Small intestine (tissue), 16 donors: ENCODE data around the gene ABCA8. TPM values are rescaled to one million over a fixed set of nuclear protein-coding genes. Genes with fewer than 3 reads are reported as not detected.
"Not testable (repeated sequence)": the region's sequence is repeated elsewhere in the genome, so short reads cannot be mapped to it uniquely, and the experiment has no call there.

Source experiments
- DNase-seq, 2 donors: peaks; one replicate each; pipeline versions ENCODE4 v3.0.0 to v3.0.0-alpha.2; 2013
- FAIRE-seq: peaks from 2 replicates; lab custom pipeline; 2012; peaks lifted over from hg19 to GRCh38; lab: Jason Lieb, UNC
- H3K27ac ChIP-seq, 3 donors: one replicate each; pipeline ENCODE4 v1.5.1; 2013; ENCODE audit warnings: low read length in 2 of 3, mild to moderate bottlenecking in 2 of 3, control low read depth in 1 of 3, inconsistent platforms in 1 of 3, low read depth in 1 of 3, moderate library complexity in 1 of 3
- H3K27me3 ChIP-seq, 3 donors: one replicate each; pipeline ENCODE4 v1.6.1; 2013; ENCODE audit warnings: low read length in 3 of 3, inconsistent platforms in 1 of 3; ENCODE audit not compliant: control insufficient read depth in 3 of 3, insufficient read depth in 3 of 3
- H3K36me3 ChIP-seq, 3 donors: one replicate each; pipeline ENCODE4 v1.6.1; 2013; ENCODE audit warnings: low read length in 3 of 3, inconsistent platforms in 1 of 3, low read depth in 1 of 3, mild to moderate bottlenecking in 1 of 3, moderate library complexity in 1 of 3; ENCODE audit not compliant: control insufficient read depth in 3 of 3, insufficient read depth in 2 of 3
- H3K4me1 ChIP-seq, 3 donors: one replicate each; pipeline ENCODE4 v1.6.1; 2013; ENCODE audit warnings: low read length in 2 of 3, inconsistent platforms in 1 of 3, low read depth in 1 of 3, mild to moderate bottlenecking in 1 of 3, moderate library complexity in 1 of 3; ENCODE audit not compliant: control insufficient read depth in 3 of 3, insufficient read depth in 2 of 3
- H3K4me3 ChIP-seq, 3 donors: one replicate each; pipeline ENCODE4 v1.5.1; 2013; ENCODE audit warnings: low read length in 3 of 3, control low read depth in 1 of 3, inconsistent platforms in 1 of 3, low read depth in 1 of 3, mild to moderate bottlenecking in 1 of 3, moderate library complexity in 1 of 3
- H3K9me3 ChIP-seq, 2 donors: one replicate each; pipeline ENCODE4 v1.6.1; 2013; ENCODE audit warnings: low read depth in 1 of 2, low read length in 1 of 2; ENCODE audit not compliant: control insufficient read depth in 2 of 2, insufficient read depth in 1 of 2
- WGBS, 3 donors: extraction: QIAGEN DNeasy Blood & Tissue Kit; methylation state at CpG; one replicate each; pipeline ENCODE4 v1.1.7; 2013; 5-methylcytosine and 5-hydroxymethylcytosine counted together
- long read RNA-seq, 10 donors: transcript quantifications; one replicate each; lab custom pipeline, GENCODE V29; 2026
- polyA plus RNA-seq, 4 donors: library from polyadenylated mRNA; stranded (reverse) in 3 of 4; unstranded in 1 of 4; fragments of 200-250 nt in 3 of 4; fragments of 120-200 nt in 1 of 4; gene quantifications; one replicate each; pipeline versions ENCODE4 v1.2.1 to v1.2.3, GENCODE V29; 2013
- donor health status: healthy with polysubstance abuse.
- donor health status: control.
- donor health status: control.
- donor health status: Bipolar disorder and iron deficiency.
- donor health status: healthy.

ABCA8 gene, protein sequence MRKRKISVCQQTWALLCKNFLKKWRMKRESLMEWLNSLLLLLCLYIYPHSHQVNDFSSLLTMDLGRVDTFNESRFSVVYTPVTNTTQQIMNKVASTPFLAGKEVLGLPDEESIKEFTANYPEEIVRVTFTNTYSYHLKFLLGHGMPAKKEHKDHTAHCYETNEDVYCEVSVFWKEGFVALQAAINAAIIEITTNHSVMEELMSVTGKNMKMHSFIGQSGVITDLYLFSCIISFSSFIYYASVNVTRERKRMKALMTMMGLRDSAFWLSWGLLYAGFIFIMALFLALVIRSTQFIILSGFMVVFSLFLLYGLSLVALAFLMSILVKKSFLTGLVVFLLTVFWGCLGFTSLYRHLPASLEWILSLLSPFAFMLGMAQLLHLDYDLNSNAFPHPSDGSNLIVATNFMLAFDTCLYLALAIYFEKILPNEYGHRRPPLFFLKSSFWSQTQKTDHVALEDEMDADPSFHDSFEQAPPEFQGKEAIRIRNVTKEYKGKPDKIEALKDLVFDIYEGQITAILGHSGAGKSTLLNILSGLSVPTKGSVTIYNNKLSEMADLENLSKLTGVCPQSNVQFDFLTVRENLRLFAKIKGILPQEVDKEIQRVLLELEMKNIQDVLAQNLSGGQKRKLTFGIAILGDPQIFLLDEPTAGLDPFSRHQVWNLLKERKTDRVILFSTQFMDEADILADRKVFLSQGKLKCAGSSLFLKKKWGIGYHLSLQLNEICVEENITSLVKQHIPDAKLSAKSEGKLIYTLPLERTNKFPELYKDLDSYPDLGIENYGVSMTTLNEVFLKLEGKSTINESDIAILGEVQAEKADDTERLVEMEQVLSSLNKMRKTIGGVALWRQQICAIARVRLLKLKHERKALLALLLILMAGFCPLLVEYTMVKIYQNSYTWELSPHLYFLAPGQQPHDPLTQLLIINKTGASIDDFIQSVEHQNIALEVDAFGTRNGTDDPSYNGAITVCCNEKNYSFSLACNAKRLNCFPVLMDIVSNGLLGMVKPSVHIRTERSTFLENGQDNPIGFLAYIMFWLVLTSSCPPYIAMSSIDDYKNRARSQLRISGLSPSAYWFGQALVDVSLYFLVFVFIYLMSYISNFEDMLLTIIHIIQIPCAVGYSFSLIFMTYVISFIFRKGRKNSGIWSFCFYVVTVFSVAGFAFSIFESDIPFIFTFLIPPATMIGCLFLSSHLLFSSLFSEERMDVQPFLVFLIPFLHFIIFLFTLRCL (N-terminal part only)
- 1 to 10 TPM in 3 of 4 donors, not detected in 1; 1.5 to 7.7 (median 1.9) TPM for polyA plus RNA-seq
- long read RNA-seq, donor 1: 0 reads
- long read RNA-seq, donor 2, full-length matches to known transcripts: 1 of 1 reads
- long read RNA-seq, donor 2, partial matches to known transcripts: 0 of 1 reads
- long read RNA-seq, donor 2, other reads (novel, unspliced or antisense): 0 of 1 reads
- long read RNA-seq, donor 3, partial matches to known transcripts: 0 of 1 reads
- long read RNA-seq, donor 3, other reads (novel, unspliced or antisense): 0 of 1 reads
- long read RNA-seq, donor 4: 0 reads
- long read RNA-seq, donor 5: 0 reads
- long read RNA-seq, donor 6: 0 reads
- long read RNA-seq, donor 7, partial matches to known transcripts: 0 of 2 reads
- long read RNA-seq, donor 7, other reads (novel, unspliced or antisense): 0 of 2 reads
- long read RNA-seq, donor 8: 0 reads
- long read RNA-seq, donor 9: 0 reads
- long read RNA-seq, donor 10, partial matches to known transcripts: 5 of 11 reads
- long read RNA-seq, donor 10, other reads (novel, unspliced or antisense): 0 of 11 reads

GRCh38 chr17:68955181-68955841 lies at the start of gene ABCA8:
Gene ABCA8 (minus strand): TSS chr17:68955392. CDS start chr17:68942034, 13,358 bp downstream.
- no peak for DNase-seq
- H3K27ac ChIP-seq: no peak within 1 kb of the TSS
- H3K36me3 ChIP-seq: no peaks in the 10 kb centered on the region
- peaks cover 0 to 2% (median 0%) of the 10 kb centered on the region in 3 donors for H3K27me3 ChIP-seq
- no peak within 1 kb of the TSS for H3K4me3 ChIP-seq
- no peak for FAIRE-seq
- no peaks in the 10 kb centered on the region for H3K9me3 ChIP-seq
- H3K4me1 ChIP-seq: no peaks in the 10 kb centered on the region
- WGBS, 3 donors: 63 to 74% (median 67%) methylated on average over 4 of the region's 4 CpGs

GRCh38 chr17:69004759-69005158 lies 49.6 kb upstream of the ABCA8 start:
- H3K36me3 ChIP-seq, H3K9me3 ChIP-seq, H3K27me3 ChIP-seq, H3K27ac ChIP-seq, H3K4me3 ChIP-seq, DNase-seq, H3K4me1 ChIP-seq, FAIRE-seq: not testable (repeated sequence)
- WGBS, 3 donors: 91 to 95% (median 92%) methylated on average over 17 to 26 of the region's 27 CpGs

- WGBS, 3 donors: 63 to 91% (median 78%) methylated on average over 3 of the region's 3 CpGs
- H3K4me1 ChIP-seq, DNase-seq, H3K27me3 ChIP-seq, H3K36me3 ChIP-seq, H3K9me3 ChIP-seq, H3K4me3 ChIP-seq, FAIRE-seq, H3K27ac ChIP-seq: not testable (repeated sequence)
Measured at GRCh38 chr17:68999743-69000142, 44.6 kb upstream of the ABCA8 start.

DNA sequence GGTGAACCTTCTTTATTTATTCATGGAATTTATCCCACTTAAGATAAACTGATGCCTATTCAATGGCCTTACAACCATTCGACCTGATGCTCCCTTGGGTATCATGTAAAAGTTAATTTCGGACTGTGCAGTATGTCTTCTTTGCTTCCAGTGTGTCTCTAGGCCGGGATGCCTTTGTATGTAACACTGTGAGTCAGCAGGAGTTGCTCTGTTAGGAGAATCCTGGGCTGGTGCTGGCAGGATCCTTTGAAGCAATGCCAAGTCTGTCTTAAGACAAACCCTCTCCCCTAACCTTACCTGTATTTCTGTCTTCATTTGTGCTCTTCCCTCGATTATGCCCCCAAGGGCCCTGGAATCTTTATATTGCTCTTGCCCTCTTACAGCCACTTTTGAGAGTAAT lies 37.9 kb upstream of the ABCA8 start:
- Histone ChIP-seq H3K36me3 (no peaks in the 10 kb centered on the region), H3K27ac (no peak overlapping the region), H3K27me3 (no peaks in the 10 kb centered on the region), H3K4me3 (no peak overlapping the region), H3K9me3 (no peaks in the 10 kb centered on the region), H3K4me1 (no peaks in the 10 kb centered on the region)
- 65 to 78% (median 72%) methylated on average over 4 of the region's 4 CpGs for WGBS, 3 donors
- FAIRE-seq (no peak), DNase-seq (no peak)

- no peaks in the 10 kb centered on the region for H3K9me3 ChIP-seq
- no peaks in the 10 kb centered on the region for H3K36me3 ChIP-seq
- FAIRE-seq: no peak
- H3K4me3 ChIP-seq: no peak overlapping the region
- H3K27me3 ChIP-seq: no peaks in the 10 kb centered on the region
- WGBS, 3 donors: 72 to 91% (median 90%) methylated on average over 4 of the region's 4 CpGs
- H3K27ac ChIP-seq: no peak overlapping the region
- H3K4me1 ChIP-seq: no peaks in the 10 kb centered on the region
- no peak for DNase-seq
Measured at GRCh38 chr17:68987966-68988365, 32.8 kb upstream of the ABCA8 start.

DNA sequence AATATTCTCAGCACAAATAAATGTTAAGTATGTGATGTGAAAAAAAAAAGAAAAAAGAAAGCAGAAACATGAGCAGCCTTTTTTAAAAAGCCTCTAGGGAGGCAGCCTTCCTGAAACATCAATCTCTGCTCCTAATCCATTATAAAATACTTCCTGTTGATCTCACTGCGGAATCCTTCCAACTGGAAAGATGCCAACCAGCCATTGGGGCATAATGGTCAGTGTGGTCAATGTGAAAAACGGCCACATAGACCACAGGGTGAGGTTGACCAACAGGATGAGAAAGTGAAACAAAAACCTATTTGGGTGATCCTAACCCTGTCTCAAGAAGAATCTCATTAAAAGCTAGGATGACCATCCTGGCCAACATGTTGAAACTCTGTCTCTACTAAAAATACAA lies 26.1 kb upstream of the ABCA8 start:
- no peak overlapping the region for H3K27ac ChIP-seq
- DNase-seq (peak in 1 of 2 donors; percentile 10), FAIRE-seq (no peak)
- no peak overlapping the region for H3K4me3 ChIP-seq
- H3K9me3 ChIP-seq: no peaks in the 10 kb centered on the region
- peaks cover 0 to 2% (median 0%) of the 10 kb centered on the region in 3 donors for H3K4me1 ChIP-seq
- no peaks in the 10 kb centered on the region for H3K36me3 ChIP-seq
- H3K27me3 ChIP-seq: no peaks in the 10 kb centered on the region
- WGBS, 3 donors: 16 to 28% (median 16%) methylated on average over 2 of the region's 2 CpGs

DNA sequence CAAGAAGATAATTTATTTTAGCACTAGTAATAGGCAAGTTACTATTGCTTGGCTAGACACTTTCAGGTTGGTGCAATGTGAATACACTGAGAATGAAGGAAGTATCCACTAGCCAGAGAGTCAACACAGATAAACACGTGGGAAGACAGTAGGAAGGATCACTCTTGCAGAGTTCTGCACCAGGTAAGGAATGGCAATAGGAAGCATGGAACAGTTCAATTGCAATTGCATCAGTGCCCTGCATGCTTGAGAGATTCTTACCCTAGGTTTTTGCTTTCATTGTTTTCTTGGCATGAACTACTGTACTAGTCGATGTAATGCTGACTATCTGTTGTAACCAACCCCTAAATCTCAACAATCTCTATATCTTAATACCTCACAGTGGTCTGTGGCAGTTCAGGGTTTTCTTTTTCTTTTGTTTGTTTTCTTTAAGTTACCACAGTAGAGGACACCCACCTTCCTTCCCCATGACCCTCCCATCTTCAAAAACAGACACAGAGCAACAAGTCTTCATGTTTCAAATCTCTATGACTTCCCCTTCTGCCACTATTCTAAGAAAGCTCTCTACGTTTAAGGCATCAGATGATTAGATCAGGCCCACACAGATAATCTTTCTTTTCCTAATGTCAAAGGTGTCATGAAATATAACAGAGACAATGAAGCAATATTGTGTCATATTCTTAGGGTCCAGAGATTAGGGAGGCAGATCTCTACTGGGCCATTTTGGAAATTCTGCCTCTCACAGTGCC lies 18.1 kb upstream of the ABCA8 start:
- WGBS, 3 donors: 55 to 66% (median 61%) methylated on average over 3 of the region's 3 CpGs
- Histone ChIP-seq H3K36me3 (no peaks in the 10 kb centered on the region), H3K4me3 (no peak overlapping the region), H3K27ac (no peak overlapping the region), H3K27me3 (no peaks in the 10 kb centered on the region), H3K4me1 (no peaks in the 10 kb centered on the region), H3K9me3 (no peaks in the 10 kb centered on the region)
- DNase-seq: no peak
- no peak for FAIRE-seq
